CD4-positive, alpha-beta T cell (primary cell): ENCODE results near the gene FOXG1. TPM values are rescaled to one million over a fixed set of nuclear protein-coding genes. Genes with fewer than 3 reads are reported as not detected.

Experiments
- ATAC-seq: fragments of 200-7000 bp; cut with Tn5 transposase; one replicate; pipeline ENCODE4 v1.10.0; 2022; ENCODE audit warnings: mild to moderate bottlenecking; ENCODE audit not compliant: poor library complexity
- CTCF ChIA-PET: fragments of 350-600 bp; sonication (Branson Sonifier 250); formaldehyde crosslinking; loops from one replicate; lab custom pipeline; 2021; ENCODE audit warnings: antibody characterized with exemption, inconsistent platforms; lab: Charles Lee
- POLR2A ChIA-PET: fragments of 350-600 bp; sonication (Branson Sonifier 250); formaldehyde crosslinking; loops from one replicate; lab custom pipeline; 2021; ENCODE audit warnings: antibody characterized with exemption, inconsistent platforms; lab: Charles Lee
- DNase-seq, 14 experiments: peaks; one replicate each; pipeline ENCODE4 v3.0.0-alpha.2; 2013 to 2020; ENCODE audit warnings: mixed read lengths in 2 of 14
- H3K27ac ChIP-seq, 2 donors: one replicate each; pipeline versions ENCODE4 v1.5.1 to v1.7.0; 2013; ENCODE audit warnings: low read length in 2 of 2, low read depth in 1 of 2, mild to moderate bottlenecking in 1 of 2
- H3K27me3 ChIP-seq, 2 experiments: 1 replicate in 1 of 2; 2 replicates in 1 of 2; pipeline versions ENCODE4 v1.6.1 to v1.7.0; 2013; ENCODE audit warnings: low read length in 2 of 2, control low read depth in 1 of 2, mild to moderate bottlenecking in 1 of 2, moderate library complexity in 1 of 2; ENCODE audit not compliant: insufficient read depth in 2 of 2, control insufficient read depth in 1 of 2
- H3K36me3 ChIP-seq: one replicate; pipeline ENCODE4 v1.6.1; 2013; ENCODE audit warnings: low read length, control low read depth; ENCODE audit not compliant: insufficient read depth
- H3K4me1 ChIP-seq: one replicate; pipeline ENCODE4 v1.6.1; 2013; ENCODE audit warnings: low read length, control low read depth; ENCODE audit not compliant: insufficient read depth
- H3K4me3 ChIP-seq: one replicate; pipeline ENCODE4 v1.5.1; 2013; ENCODE audit warnings: mild to moderate bottlenecking, low read length, moderate library complexity
- H3K9me3 ChIP-seq, 2 experiments: 1 replicate in 1 of 2; 2 replicates in 1 of 2; pipeline versions ENCODE4 v1.6.1 to v1.7.0; 2013; ENCODE audit warnings: low read length in 2 of 2, mild to moderate bottlenecking in 2 of 2, control low read depth in 1 of 2, moderate library complexity in 1 of 2; ENCODE audit not compliant: control insufficient read depth in 1 of 2, insufficient read depth in 1 of 2
- H3K27ac Mint-ChIP-seq: one replicate; pipeline ENCODE4 v1.8.0; 2020; ENCODE audit warnings: mixed read lengths
- H3K27me3 Mint-ChIP-seq: one replicate; pipeline ENCODE4 v1.8.0; 2021; ENCODE audit warnings: mixed read lengths
- H3K36me3 Mint-ChIP-seq: one replicate; pipeline ENCODE4 v1.8.0; 2021; ENCODE audit warnings: low read depth, mixed read lengths
- H3K4me1 Mint-ChIP-seq: one replicate; pipeline ENCODE4 v1.8.0; 2021; ENCODE audit warnings: low read depth, mixed read lengths
- H3K4me3 Mint-ChIP-seq: one replicate; pipeline ENCODE4 v1.8.0; 2020; ENCODE audit warnings: mild to moderate bottlenecking, mixed read lengths
- H3K9me3 Mint-ChIP-seq: one replicate; pipeline ENCODE4 v1.8.0; 2020; ENCODE audit warnings: mixed read lengths
- intact Hi-C, 2 experiments: fragments of 100-400 bp; cut with DNase I in 1 of 2; cut with micrococcal nuclease in 1 of 2; formaldehyde crosslinking; loops; one replicate each; pipeline versions ENCODE4 v1.15.1 to v1.9.0; 2023 to 2025; cut with DNase I, micrococcal nuclease
- total RNA-seq, 174 experiments: library from RNA in 2 of 174; stranded (reverse) in 2 of 174; gene quantifications; one replicate each; pipeline ENCODE4 v1.2.3 and lab custom pipeline; 2021 to 2026
- TF ChIP-seq, protein P1 (sequence below): fragments of 200-600 bp; IDR thresholded peaks from one replicate; pipeline ENCODE4 v1.8.0; 2022; ENCODE audit warnings: antibody characterized with exemption, mild to moderate bottlenecking

The FOXG1 gene
- total RNA-seq, 2 experiments from 2014 or later = not detected

GRCh38 chr14:28755198-28755815, 11.3 kb upstream of the FOXG1 start:
- H3K27ac Mint-ChIP-seq = no peak overlapping the region
- peaks cover 44 to 52% of the 10 kb centered on the region in 2 experiments for H3K27me3 ChIP-seq
- no peaks in the 10 kb centered on the region for H3K36me3 ChIP-seq
- peaks cover 81% of the 10 kb centered on the region for H3K27me3 Mint-ChIP-seq
- H3K36me3 Mint-ChIP-seq = no peaks in the 10 kb centered on the region
- H3K9me3 ChIP-seq = peaks cover 6 to 27% of the 10 kb centered on the region in 2 experiments
- TF ChIP-seq, protein P1, sequence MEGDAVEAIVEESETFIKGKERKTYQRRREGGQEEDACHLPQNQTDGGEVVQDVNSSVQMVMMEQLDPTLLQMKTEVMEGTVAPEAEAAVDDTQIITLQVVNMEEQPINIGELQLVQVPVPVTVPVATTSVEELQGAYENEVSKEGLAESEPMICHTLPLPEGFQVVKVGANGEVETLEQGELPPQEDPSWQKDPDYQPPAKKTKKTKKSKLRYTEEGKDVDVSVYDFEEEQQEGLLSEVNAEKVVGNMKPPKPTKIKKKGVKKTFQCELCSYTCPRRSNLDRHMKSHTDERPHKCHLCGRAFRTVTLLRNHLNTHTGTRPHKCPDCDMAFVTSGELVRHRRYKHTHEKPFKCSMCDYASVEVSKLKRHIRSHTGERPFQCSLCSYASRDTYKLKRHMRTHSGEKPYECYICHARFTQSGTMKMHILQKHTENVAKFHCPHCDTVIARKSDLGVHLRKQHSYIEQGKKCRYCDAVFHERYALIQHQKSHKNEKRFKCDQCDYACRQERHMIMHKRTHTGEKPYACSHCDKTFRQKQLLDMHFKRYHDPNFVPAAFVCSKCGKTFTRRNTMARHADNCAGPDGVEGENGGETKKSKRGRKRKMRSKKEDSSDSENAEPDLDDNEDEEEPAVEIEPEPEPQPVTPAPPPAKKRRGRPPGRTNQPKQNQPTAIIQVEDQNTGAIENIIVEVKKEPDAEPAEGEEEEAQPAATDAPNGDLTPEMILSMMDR = no peak
- CTCF ChIA-PET = no interaction called here
- no peak for DNase-seq
- H3K4me1 Mint-ChIP-seq = no peaks in the 10 kb centered on the region
- POLR2A ChIA-PET = no interaction called here
- H3K27ac ChIP-seq = no peak overlapping the region
- H3K9me3 Mint-ChIP-seq = peaks cover 2% of the 10 kb centered on the region
- H3K4me1 ChIP-seq = no peaks in the 10 kb centered on the region
- no peak overlapping the region for H3K4me3 Mint-ChIP-seq
- ATAC-seq = no peak
- no peak overlapping the region for H3K4me3 ChIP-seq
- intact Hi-C loops = no loop called here

- peaks cover 87% of the 10 kb centered on the region for H3K27me3 Mint-ChIP-seq
Observed at GRCh38 chr14:28755884-28756268, 10.7 kb upstream of the FOXG1 start.

GRCh38 chr14:28756269-28756883, 10.2 kb upstream of the FOXG1 start:
- intact Hi-C loops = no loop called here
- Mint-ChIP-seq H3K36me3 (no peaks in the 10 kb centered on the region), H3K9me3 (peaks cover 2% of the 10 kb centered on the region), H3K27ac (no peak overlapping the region), H3K4me1 (no peaks in the 10 kb centered on the region), H3K27me3 (peaks cover 88% of the 10 kb centered on the region), H3K4me3 (no peak overlapping the region)
- Histone ChIP-seq H3K4me3 (no peak overlapping the region), H3K36me3 (no peaks in the 10 kb centered on the region), H3K4me1 (no peaks in the 10 kb centered on the region), H3K27ac (no peak overlapping the region), H3K27me3 (peaks cover 49 to 61% of the 10 kb centered on the region in 2 experiments), H3K9me3 (peaks cover 6 to 23% of the 10 kb centered on the region in 2 experiments)
- DNase-seq = no peak
- TF ChIP-seq, protein P1 = no peak
- no peak for ATAC-seq
- POLR2A ChIA-PET = no interaction called here
- CTCF ChIA-PET = no interaction called here

More at GRCh38 chr14:28755884-28756268, 10.7 kb upstream of the FOXG1 start:
- peaks cover 44 to 56% of the 10 kb centered on the region in 2 experiments for H3K27me3 ChIP-seq
- intact Hi-C loops = no loop called here
- ATAC-seq (no peak), DNase-seq (no peak)
- no peak overlapping the region for H3K27ac Mint-ChIP-seq
- H3K4me3 Mint-ChIP-seq = no peak overlapping the region
- ChIA-PET POLR2A (no interaction called here), CTCF (no interaction called here)
- no peak overlapping the region for H3K4me3 ChIP-seq
- no peaks in the 10 kb centered on the region for H3K4me1 Mint-ChIP-seq
- no peak overlapping the region for H3K27ac ChIP-seq
- TF ChIP-seq, protein P1 = no peak
- peaks cover 6 to 23% of the 10 kb centered on the region in 2 experiments for H3K9me3 ChIP-seq
- peaks cover 2% of the 10 kb centered on the region for H3K9me3 Mint-ChIP-seq
- H3K36me3 ChIP-seq = no peaks in the 10 kb centered on the region
- no peaks in the 10 kb centered on the region for H3K4me1 ChIP-seq
- H3K36me3 Mint-ChIP-seq = no peaks in the 10 kb centered on the region
